Pancreas (tissue), 10 donors: ENCODE results near the gene MOXD1. TPM values are rescaled to one million over a fixed set of nuclear protein-coding genes. Genes with fewer than 3 reads are reported as not detected.

Experiments
- ATAC-seq, 4 donors: fragments of 200-7000 bp; cut with Tn5 transposase; one replicate each; pipeline versions ENCODE4 v1.8.0 to v1.9.1; 2020; ENCODE audit warnings: mild to moderate bottlenecking in 4 of 4, moderate library complexity in 4 of 4
- DNase-seq, 6 donors: peaks; one replicate each; pipeline ENCODE4 v3.0.0-alpha.2; 2020
- FAIRE-seq: peaks from 2 replicates; lab custom pipeline; 2012; peaks lifted over from hg19 to GRCh38; lab: Jason Lieb, UNC
- H3K27ac ChIP-seq, 4 donors: fragments of 200-600 bp; sonication (generic); 1 replicate in 3 of 4; 2 replicates in 1 of 4; pipeline versions ENCODE4 v1.5.0 to v1.8.0; 2020
- H3K27me3 ChIP-seq, 4 donors: fragments of 200-600 bp; one replicate each; pipeline ENCODE4 v1.8.0; 2021
- H3K36me3 ChIP-seq, 3 donors: fragments of 200-600 bp; sonication (generic) in 1 of 3; one replicate each; pipeline versions ENCODE4 v1.5.0 to v1.8.0; 2020 to 2021
- H3K4me1 ChIP-seq, 3 donors: fragments of 200-600 bp; one replicate each; pipeline ENCODE4 v1.8.0; 2021
- H3K4me3 ChIP-seq, 4 donors: fragments of 200-600 bp; sonication (generic) in 2 of 4; one replicate each; pipeline versions ENCODE4 v1.5.0 to v1.8.0; 2020 to 2021
- H3K9me3 ChIP-seq, 4 donors: fragments of 200-600 bp; one replicate each; pipeline ENCODE4 v1.8.0; 2021
- WGBS, 2 donors: extraction: QIAGEN DNeasy Blood & Tissue Kit; methylation state at CpG; one replicate each; pipeline ENCODE4 v1.1.7; 2013; 5-methylcytosine and 5-hydroxymethylcytosine counted together
- intact Hi-C, 3 donors: fragments of 100-400 bp; cut with DNase I; formaldehyde crosslinking; loops; one replicate each; pipeline versions ENCODE4 v1.11.1 to v1.14.2; 2022
- polyA plus RNA-seq, 2 donors: library from polyadenylated mRNA; stranded (reverse); fragments of 200-250 nt; gene quantifications; one replicate each; pipeline ENCODE4 v1.2.3, GENCODE V29; 2013
- total RNA-seq, 6 donors: library from RNA; stranded (reverse); fragmentation: NEBNext Ultra II Directional in 4 of 6; extraction: Animal tissue kit (Norgen Biotek cat#: 25700) in 4 of 6; gene quantifications; one replicate each; pipeline versions ENCODE4 v1.2.1 to v1.2.4, GENCODE V29; 2021 to 2023
- TF ChIP-seq, protein P1 (sequence below), 4 donors: fragments of 200-600 bp; sonication (generic) in 3 of 4; IDR thresholded peaks; one replicate each; pipeline versions ENCODE4 v1.5.0 to v1.8.0; 2021; ENCODE audit warnings: antibody characterized with exemption in 4 of 4
- donor health status: healthy with polysubstance abuse.
- donor health status: DM: no; HTN: no; CAD: no; lungs with moderate emphysema.
- donor health status: DM: no; HTN: no; CAD: no.
- donor health status: control.
- donor health status: control.
- donor health status: Bipolar disorder and iron deficiency.
- donor health status: DM: yes; HTN: yes; CAD: no.
- donor health status: DM: no; HTN: no; CAD: no.
- donor health status: DM: no; HTN: no; CAD: no.
- donor health status: DM: yes; HTN: yes; CAD: no.

The MOXD1 gene
- total and polyA plus RNA-seq, 8 donors = 0.30 to 13.9 (median 0.62) TPM

DNA sequence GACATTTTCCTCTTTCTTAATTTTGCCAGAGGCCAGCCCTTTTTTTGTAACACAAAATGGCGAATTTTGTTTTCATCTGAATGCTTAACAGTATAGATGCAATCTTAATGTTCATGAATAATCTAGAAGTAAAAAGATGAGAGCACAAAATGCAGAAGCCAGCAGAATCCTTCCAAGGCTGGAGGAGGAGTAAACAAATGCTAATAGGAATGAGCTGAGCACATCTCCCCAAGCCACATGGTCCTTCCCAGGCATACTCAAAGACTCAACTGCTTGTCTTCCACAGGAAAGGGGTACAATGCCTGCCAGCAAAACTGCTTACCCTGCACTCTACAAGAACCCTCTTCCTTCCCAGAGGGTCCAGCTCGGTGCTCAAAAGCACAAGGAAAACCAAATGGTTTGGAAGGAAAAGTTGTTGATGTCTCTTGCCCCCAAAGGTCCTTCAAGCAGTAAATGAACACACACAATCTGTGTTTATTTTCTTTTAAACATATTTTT is 155.1 kb downstream of the MOXD1 start:
- Histone ChIP-seq H3K9me3 (no peaks in the 10 kb centered on the region), H3K27me3 (no peaks in the 10 kb centered on the region), H3K4me1 (no peaks in the 10 kb centered on the region), H3K27ac (no peak overlapping the region), H3K4me3 (no peak overlapping the region), H3K36me3 (no peaks in the 10 kb centered on the region)
- TF ChIP-seq, protein P1, sequence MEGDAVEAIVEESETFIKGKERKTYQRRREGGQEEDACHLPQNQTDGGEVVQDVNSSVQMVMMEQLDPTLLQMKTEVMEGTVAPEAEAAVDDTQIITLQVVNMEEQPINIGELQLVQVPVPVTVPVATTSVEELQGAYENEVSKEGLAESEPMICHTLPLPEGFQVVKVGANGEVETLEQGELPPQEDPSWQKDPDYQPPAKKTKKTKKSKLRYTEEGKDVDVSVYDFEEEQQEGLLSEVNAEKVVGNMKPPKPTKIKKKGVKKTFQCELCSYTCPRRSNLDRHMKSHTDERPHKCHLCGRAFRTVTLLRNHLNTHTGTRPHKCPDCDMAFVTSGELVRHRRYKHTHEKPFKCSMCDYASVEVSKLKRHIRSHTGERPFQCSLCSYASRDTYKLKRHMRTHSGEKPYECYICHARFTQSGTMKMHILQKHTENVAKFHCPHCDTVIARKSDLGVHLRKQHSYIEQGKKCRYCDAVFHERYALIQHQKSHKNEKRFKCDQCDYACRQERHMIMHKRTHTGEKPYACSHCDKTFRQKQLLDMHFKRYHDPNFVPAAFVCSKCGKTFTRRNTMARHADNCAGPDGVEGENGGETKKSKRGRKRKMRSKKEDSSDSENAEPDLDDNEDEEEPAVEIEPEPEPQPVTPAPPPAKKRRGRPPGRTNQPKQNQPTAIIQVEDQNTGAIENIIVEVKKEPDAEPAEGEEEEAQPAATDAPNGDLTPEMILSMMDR (IDR thresholded peaks at IDR 0.05) = no peak
- DNase-seq = no peak
- no peak for FAIRE-seq
- ATAC-seq = no peak
- intact Hi-C loops = no loop called here
- WGBS, 2 donors = 72 to 89% methylated on average over 2 of the region's 2 CpGs

Other genes starting within 250 kb of the MOXD1 start
- 10 to 100 TPM; 12.2 to 33.0 (median 15.7) TPM for gene STX7, start 111.6 kb upstream of the MOXD1 start, total RNA-seq
- 1 to 10 TPM; 5.1 to 7.8 TPM for gene STX7, start 111.6 kb upstream of the MOXD1 start, polyA plus RNA-seq
- gene TAAR9, start 136.8 kb upstream of the MOXD1 start, total RNA-seq = not detected
- gene TAAR9, start 136.8 kb upstream of the MOXD1 start, polyA plus RNA-seq = not detected
- gene TAAR8, start 151.2 kb upstream of the MOXD1 start, total RNA-seq = not detected
- not detected for gene TAAR8, start 151.2 kb upstream of the MOXD1 start, polyA plus RNA-seq
- gene TAAR6, start 168.8 kb upstream of the MOXD1 start, total RNA-seq = not detected
- not detected for gene TAAR6, start 168.8 kb upstream of the MOXD1 start, polyA plus RNA-seq
- not detected for gene TAAR5, start 188.3 kb upstream of the MOXD1 start, total RNA-seq
- not detected for gene TAAR5, start 188.3 kb upstream of the MOXD1 start, polyA plus RNA-seq
- not detected for gene TAAR2, start 222.8 kb upstream of the MOXD1 start, total RNA-seq
- not detected for gene TAAR2, start 222.8 kb upstream of the MOXD1 start, polyA plus RNA-seq